CD4-positive, alpha-beta T cell treated with Interleukin-15 for 1 hour (primary cell): ENCODE data around the gene RPL10A.

Experiments
- DNase-seq: peaks from one replicate; pipeline ENCODE4 v3.0.0-alpha.2; 2020

Gene RPL10A

GRCh38 chr6:35449287-35449881 lies 18.8 kb upstream of the RPL10A start:
- peak; percentile 29 for DNase-seq

- no peak for DNase-seq
These were observed 16.6 kb upstream of the RPL10A start for GRCh38 chr6:35451354-35452182.

DNA sequence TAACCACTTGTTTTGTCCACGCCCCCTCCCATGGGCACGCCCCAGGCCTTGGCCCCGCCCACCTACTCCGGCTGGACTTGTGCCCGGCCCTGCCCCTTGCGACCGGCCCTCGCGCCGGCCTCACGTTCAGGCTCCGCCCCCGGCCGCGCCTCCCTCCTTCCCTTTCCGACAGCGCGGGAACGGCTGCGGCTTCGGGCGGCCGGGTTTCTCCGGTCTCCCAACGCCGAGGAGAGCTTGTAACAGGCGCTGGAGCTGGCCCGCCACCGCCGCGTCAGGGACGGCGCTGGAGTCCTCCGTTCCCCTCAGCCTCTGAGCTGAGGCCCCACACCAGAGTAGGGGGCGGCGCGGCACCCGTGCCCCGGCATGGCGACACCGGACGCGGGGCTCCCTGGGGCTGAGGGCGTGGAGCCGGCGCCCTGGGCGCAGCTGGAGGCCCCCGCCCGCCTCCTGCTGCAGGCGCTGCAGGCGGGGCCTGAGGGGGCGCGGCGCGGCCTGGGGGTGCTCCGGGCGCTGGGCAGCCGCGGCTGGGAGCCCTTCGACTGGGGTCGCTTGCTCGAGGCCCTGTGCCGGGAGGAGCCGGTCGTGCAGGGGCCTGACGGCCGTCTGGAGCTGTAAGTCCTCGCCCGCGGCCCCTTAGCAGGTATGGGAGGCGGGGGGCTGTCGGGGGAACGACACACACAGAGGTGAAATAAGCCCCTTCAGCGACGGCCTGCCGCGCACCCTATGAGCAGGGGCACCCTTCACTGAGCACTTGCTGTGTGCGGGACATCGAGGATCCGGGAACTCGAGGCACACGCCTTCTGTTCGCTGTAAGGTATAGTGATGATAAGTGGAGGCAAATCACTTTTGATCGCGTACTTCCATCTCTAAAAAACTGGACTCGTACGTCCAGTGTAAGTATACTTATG lies 15.8 kb upstream of the RPL10A start, which contains the start of gene FANCE:
Gene FANCE (plus strand): TSS at position 156 of the 908 bp plus-strand sequence. CDS start 208 bp downstream, at position 364.
- DNase-seq = peak; percentile 92

DNA sequence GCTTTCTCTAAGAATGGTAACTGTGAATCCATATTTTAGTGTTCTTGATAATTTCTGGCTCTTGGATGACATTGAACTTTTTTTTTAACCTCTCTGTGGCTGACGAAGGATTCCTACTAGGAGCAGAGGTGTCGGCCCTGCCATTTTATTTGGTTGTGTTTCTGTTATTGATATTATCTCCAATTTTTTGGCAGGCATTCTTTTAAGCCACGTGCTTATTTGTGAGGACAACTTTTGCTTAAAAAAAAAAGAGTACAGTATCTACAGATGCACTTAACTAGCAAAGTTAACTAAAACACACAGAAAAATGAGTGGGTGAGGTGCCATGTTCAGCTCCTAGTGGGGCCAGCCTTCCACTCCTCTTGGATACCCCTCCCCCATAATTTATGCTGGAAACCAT lies 15.0 kb upstream of the RPL10A start:
- no peak for DNase-seq

GRCh38 chr6:35454391-35455110 lies 13.7 kb upstream of the RPL10A start:
- DNase-seq = no peak

DNA sequence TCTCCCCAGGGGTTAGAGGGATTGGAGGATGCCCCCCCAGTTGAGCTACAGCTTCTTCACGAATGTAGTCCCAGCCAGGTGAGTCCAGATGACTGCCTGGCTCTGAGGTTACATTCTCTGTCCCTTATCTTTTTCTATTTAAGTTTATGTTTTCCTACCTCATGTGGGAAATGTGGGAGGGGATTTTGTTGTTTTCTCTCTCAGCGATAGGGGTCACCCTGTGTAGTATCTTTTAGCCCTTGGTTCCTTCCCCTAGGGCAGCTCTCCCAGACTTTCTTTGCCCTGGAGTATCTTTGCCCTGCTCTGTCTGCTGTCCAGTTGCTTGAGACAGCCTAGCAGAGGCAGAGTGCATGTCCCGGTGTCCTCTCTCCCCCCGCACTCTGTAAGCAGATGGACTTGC lies 10.3 kb upstream of the RPL10A start:
- DNase-seq = no peak

DNA sequence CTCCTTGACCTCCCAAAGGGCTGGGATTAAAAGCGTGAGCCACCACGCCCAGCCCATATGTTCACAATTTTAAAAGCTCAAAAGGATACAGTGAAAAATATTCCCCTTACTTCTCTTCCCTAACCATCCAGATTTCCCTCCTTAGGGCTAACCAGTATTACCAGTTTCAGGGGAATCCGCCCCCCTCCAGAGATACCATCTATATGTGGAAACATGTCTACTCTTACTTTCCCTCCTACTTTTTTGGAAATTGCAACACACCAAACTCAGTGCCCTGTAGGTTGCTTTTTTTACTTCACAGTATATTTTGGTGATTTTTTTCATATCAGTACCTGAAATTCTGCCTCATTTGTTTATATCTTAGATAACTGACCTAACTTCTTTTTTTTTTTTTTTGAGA lies 6.9 kb upstream of the RPL10A start:
- no peak for DNase-seq

- DNase-seq = no peak
These were observed 4.9 kb upstream of the RPL10A start for GRCh38 chr6:35463292-35463691.

DNA sequence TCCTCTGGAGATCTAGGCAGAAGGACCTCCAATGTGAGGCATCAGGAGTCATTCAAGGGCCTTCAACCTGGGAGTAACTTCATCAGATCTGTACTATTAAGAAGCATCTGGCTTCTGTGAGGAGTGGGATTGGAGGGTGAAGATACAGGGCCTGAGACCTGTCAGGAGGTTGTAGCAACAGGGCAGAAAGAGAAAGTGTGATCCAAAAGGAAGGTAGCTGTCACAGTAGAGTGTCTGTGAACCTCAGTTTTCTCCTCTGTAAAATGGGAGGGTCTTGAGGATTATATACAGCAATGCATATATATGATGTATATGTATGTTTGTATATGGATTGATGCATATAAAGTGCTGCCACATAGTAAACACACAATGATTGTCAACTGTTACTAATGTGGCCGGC lies 2.6 kb upstream of the RPL10A start:
- DNase-seq = no peak

GRCh38 chr6:35468980-35469750 lies 964 bp downstream of the RPL10A start:
- DNase-seq = no peak

DNA sequence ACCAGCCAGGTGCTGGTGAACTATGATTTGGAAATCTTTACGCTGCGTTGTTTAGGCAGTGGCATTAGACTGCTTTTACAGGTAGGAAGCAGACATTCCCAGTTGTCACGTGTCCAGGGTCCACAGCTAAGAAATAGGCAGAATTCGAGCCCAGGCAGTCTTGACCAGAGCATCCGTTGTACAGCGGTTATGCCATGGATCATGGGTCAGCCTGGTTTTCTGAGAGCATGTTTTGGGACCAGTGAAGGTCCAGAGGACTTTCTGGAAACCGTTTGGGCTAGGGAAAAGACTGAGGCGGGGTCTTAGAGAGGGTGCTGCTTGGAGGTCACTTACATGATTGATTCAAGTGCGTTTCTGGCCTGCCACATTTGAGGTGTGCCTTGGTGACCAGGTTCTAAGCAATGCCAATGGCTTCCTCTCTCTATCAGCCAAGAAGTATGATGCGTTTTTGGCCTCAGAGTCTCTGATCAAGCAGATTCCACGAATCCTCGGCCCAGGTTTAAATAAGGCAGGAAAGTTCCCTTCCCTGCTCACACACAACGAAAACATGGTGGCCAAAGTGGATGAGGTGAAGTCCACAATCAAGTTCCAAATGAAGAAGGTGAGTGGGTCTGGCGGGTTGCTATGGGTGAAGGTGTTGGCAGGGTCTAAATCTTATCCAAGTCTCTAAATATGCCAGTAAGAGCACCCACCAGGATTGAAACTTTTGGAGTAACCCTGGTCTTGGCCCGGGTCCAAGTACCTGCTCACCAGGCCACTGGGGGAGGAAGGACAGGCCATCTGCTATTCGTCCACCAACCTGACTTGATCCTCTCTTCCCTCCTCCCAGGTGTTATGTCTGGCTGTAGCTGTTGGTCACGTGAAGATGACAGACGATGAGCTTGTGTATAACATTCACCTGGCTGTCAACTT lies 1.8 kb downstream of the RPL10A start:
- peak; percentile 22 for DNase-seq

GRCh38 chr6:35470663-35471120 lies 2.5 kb downstream of the RPL10A start:
- DNase-seq = no peak

GRCh38 chr6:35471836-35472345 lies 3.7 kb downstream of the RPL10A start:
- DNase-seq = no peak

DNA sequence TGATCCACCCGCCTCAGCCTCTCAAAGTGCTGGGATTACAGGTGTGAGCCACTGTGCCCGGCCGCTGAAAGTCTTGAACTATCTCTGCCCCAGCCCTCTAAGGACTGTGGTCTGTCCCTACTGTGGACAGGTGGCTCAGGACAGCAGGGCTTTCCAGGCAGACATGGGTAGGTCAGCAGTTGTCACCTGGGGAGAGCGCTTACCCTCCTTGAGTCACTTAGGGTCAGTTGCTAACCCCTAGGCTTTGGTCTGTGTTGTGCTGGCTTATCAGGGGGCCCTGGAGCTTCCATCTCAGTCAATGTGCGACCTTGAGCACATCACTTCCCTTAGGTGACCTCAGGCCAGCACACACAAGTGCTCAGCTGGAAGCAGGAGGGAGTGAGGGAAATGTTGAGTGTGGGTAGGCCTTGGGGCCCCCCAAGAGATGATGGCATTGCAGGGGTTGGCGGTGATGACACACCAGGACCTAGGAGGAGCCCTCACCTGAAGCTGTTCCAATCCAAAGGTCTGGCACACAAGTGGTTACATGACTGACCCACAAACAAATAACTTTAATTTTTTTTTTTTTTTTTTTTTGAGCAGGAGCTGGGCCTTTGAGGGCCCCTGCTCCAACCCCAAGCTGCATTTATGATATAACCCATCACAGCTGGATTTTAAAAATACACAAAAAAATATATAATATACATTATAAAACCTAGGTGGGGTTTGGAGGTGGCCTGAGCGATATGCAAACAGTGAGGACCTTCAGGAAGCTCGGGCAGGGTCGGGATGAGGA lies 5.1 kb downstream of the RPL10A start:
- DNase-seq = no peak

DNA sequence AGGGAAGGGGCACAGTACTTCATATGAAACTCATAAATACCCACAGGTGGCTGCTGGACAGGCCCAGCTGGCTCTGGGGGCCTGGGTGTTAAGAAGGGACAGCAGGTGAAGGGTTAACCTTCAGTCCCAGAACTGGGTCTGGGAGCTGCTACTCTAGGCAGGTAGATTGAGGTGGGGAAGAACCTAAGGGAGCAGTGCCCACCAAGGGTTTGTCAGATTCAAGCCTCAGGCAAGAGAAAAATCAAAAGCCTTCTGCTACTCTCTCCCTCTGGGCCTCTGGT lies 5.6 kb downstream of the RPL10A start:
- DNase-seq = no peak

GRCh38 chr6:35474131-35474941 lies 6.1 kb downstream of the RPL10A start:
- DNase-seq = no peak

DNA sequence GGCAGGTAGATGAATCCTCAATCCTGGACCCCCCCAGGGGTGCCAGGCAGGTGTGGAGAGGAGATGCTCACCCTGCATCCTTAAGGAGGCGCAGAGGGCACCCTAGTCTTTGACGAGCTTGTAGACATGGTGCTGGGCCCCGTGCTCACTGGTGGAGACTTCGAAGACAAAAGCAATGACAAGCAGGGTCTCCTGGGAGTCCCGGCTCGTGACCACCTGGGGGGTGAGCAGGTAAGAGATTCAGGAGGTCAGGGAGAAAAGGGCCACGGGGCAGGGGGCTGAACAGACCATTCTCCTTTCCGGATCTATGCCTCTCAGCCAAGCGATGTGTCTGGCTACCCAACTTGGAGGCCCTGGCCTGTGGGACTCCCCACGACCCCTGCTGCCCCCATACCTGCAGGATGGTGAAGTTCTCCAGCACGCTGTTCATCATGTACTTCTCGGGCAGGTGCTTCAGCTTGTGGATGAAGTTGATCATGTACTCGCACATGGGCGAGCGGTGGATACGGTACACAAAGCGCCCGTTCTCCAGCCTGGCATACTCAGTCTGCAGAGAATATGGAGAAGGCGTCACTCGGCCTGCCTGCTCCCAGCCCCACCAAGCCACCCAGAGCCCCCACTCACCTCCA lies 6.9 kb downstream of the RPL10A start:
- no peak for DNase-seq

DNA sequence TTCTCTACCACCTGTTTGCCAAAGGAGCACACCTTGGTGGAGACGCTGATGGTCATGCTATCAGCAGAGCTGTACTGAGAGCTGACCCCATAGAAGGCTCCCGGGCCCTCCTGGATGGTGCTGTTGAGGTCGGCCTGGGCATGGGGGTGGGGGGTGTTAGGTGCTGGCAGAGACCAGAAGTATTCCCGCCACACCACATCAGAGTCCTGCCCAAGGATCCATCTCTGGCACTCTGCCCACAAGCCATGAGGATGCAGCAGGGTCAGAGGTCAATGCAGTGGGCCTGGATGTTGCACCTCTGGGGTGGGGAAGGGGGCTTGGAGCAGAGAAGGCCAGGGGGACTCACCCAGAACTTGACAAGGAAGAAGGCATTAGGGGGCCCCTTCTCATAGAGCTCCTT lies 7.4 kb downstream of the RPL10A start:
- no peak for DNase-seq

GRCh38 chr6:35476004-35476403 lies 7.8 kb downstream of the RPL10A start:
- DNase-seq = no peak
